Stimulated activated CD8-positive, alpha-beta memory T cell treated with anti-CD3 and anti-CD28 coated beads, Interleukin-4, amount 100 ng/mL, for 24 hours (primary cell): Measurements from ENCODE around the gene E4F1.

ENCODE experiments used
- DNase-seq: peaks from one replicate; pipeline ENCODE4 v3.0.0-alpha.2; 2020; ENCODE audit warnings: low read depth

The E4F1 gene

GRCh38 chr16:2275476-2276367, 52.3 kb downstream of the E4F1 start:
- no peak for DNase-seq

- DNase-seq, result no peak
Observed at GRCh38 chr16:2276368-2277195, 53.2 kb downstream of the E4F1 start.

GRCh38 chr16:2277466-2278271, 54.3 kb downstream of the E4F1 start:
- no peak for DNase-seq

GRCh38 chr16:2278272-2278608, 54.8 kb downstream of the E4F1 start:
- DNase-seq, result no peak

- DNase-seq, result no peak
Observed at GRCh38 chr16:2278956-2279800, 55.8 kb downstream of the E4F1 start.

- no peak for DNase-seq
Observed at GRCh38 chr16:2280461-2280860, 57.1 kb downstream of the E4F1 start.

GRCh38 chr16:2280981-2281542, 57.7 kb downstream of the E4F1 start:
- DNase-seq, result no peak

GRCh38 chr16:2282262-2282661, 58.9 kb downstream of the E4F1 start:
- no peak for DNase-seq

- DNase-seq, result no peak
Observed at GRCh38 chr16:2282866-2283555, 59.6 kb downstream of the E4F1 start.

- DNase-seq, result no peak
Observed at GRCh38 chr16:2284001-2284770, 60.8 kb downstream of the E4F1 start.

- DNase-seq, result no peak
Observed at GRCh38 chr16:2284797-2285576, 61.6 kb downstream of the E4F1 start.
